HG03103 (cell line): ENCODE results near the gene CEACAM19.
"Not testable (repeated sequence)": the region's sequence is repeated elsewhere in the genome, so short reads cannot be mapped to it uniquely, and the experiment has no call there.

Source experiments
- ATAC-seq: cut with Tn5 transposase; IDR thresholded peaks from one replicate; pipeline ENCODE4 v1.9.1; 2021; ENCODE audit warnings: low read depth; ENCODE audit not compliant: unreplicated experiment

CEACAM19 gene

DNA sequence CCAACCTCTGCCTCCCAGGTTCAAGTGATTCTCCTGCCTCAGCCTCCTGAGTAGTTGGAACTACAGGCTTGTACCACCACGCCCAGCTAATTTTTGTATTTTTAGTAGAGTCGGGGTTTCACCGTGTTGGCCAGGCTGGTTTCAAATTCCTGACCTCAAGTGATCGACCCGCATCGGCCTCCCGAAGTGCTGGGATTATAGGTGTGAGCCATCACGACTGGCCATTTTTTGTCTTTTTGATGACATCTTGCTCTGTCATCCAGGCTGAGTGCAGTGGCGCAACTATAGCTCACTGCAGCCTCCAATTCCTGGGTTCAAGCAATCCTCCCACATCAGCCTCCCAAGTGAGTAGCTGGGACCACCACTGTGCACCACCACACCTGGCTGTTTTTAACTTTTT, 49.1 kb downstream of the CEACAM19 start:
- not testable (repeated sequence) for ATAC-seq

DNA sequence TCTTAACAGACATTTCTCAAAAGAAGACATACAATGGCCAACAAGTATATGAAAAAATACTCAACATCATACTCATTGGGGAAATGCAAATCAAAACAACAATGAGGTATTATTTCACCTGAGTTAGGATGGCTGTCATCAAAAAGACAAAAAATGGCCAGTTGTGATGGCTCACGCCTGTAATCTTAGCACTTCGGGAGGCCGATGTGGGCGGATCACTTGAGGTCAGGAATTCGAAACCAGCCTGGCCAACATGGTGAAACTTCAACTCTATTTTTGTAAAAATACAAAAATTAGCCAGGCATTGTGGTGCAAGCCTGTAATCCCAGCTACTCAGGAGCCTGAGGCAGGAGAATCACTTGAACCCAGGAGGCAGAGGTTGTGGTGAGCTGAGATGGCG, 49.7 kb downstream of the CEACAM19 start:
- no peak for ATAC-seq

DNA sequence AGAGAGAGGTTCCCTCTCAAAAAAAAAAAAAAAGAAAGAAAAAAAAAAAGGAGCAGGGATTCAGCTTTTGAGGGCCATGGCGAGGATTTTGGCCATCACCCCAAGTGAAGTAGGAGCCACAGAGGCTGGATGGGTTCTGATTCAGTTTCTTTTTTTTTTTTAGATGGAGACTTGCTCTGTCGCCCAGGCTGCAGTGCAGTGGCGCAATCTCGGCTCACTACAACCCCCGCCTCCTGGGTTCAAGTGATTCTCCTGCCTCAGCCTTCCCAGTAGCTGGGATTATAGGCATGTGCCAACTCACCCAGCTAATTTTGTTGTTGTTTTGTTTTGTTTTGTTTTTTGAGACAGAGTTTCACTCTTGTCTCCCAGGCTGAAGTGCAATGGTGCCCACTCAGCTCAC, 50.1 kb downstream of the CEACAM19 start:
- ATAC-seq = not testable (repeated sequence)

DNA sequence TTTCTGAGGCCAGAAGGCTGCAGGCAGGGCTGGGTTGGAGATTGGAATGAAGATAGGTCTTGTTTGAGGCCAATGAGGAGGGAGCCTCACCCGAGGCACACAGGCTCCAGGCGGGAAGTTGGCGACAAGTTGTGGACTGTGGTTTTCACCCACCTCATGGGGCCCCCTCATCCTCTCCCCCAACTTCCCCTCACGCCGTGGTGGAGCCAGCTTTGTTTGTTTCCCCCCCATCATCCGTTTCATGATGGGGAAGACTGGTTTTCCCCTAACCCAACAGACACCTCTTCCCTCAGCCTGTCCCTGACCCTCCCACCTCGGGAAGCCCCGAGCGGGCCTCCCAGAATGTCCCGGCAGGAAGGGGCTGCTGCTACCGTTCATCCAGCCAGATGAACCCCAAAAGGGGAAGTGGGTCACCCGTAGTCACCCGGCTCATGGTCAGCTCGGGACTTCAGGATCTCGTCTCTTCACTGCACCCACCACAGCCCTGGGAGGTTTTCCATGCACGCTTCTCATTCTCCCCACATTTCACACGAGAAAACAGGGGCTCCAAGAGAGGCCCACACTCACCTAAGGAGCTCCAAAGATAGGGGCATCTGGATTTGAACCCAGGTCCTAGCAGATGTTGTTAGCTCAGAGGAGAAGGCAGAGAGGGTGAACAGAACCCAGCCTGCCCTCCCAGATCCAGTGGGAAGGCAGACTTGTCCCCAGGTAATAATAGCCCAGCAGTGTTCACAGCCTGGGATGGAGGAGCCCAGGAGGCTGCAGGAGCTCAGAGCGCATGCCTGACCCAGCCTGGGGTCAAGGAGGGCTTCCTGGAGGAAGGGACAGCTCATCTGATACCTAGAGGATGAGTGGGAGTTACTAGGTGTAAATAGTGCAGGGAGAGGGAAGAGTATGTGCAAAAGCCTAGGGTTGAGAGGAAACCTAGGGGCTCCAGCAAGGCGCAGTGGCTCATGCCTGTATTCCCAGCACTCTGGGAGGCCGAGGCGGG, 51.1 kb downstream of the CEACAM19 start:
- no peak for ATAC-seq

DNA sequence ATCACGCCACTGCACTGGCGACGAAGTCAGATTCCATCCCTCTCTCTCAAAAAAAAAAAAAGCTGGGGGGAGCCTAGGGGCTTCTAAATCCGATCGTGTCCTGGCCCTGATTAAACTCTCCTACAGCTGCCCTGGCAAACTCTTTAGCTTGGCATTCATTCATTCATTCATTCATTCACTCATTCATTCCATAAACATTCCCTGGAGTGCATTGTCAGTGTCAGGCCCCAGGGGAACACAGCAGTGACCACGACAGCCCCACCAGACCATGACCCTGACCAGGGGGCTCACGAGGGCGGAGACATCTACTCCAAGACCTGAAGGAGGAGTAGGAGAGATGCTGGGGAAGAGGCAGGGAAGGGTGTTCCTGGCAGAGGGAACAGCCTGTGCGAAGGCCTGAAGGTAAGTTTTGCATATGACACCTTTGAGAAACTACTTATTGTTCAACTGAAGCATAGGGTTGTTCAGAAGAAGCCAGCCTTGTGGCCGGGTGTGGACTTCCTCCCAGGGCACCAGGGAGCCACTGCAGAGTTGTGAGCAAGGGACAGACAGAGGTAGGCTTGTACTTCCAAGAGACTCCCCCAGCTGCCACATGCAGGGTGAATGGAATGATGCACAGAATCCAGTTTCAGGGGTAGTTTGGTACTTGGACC, 52.1 kb downstream of the CEACAM19 start:
- peak; percentile 27 for ATAC-seq

GRCh38 chr19:44723952-44724319, 52.7 kb downstream of the CEACAM19 start:
- peak; percentile 63 for ATAC-seq

GRCh38 chr19:44725251-44725650, 54.0 kb downstream of the CEACAM19 start:
- no peak for ATAC-seq

- ATAC-seq = no peak
Observed at GRCh38 chr19:44725684-44726083, 54.4 kb downstream of the CEACAM19 start.

- ATAC-seq = no peak
Observed at GRCh38 chr19:44726465-44726864, 55.2 kb downstream of the CEACAM19 start.

DNA sequence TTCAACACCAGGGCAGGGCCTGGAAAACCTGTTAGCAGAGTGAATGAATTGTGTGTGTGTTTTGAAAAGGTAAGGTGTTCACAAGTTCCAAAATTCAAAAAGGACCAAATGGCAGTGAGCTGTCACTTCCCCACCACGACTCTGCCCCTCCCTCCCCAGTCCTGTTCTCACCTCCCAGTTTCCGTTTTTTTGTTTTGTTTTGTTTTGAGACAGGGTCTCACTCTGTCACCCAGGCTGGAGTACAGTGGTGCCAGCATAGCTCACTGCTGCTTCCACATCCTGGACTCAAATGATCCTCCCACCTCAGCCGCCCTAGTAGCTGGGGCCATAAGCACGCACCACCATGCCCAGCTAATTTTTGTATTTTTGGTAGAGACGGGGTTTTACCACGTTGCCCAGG, 56.9 kb downstream of the CEACAM19 start:
- ATAC-seq = no peak

DNA sequence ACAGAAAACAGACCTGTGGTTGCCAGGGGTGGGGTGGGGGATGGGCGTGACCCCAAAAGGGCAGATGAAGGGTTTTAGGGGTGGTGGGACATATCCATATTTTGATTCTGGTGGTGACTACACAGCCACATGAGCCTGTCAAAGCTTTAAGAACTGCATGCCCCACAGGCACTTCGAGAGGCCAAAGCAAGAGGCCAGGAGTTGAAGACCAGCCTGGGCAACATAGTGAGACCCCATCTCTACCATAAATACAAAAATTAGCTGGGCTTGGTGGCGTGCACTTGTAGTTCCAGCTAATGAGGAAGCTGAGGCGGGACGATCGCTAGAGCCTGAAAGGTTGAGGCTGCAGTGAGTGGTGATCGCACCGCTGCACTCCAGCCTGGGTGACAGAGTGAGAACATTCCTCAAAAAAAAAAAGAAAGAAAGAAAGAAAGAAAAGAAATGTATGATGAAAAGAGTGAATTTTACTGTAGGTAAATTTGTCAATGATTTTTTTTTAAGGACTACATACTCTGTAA, 58.3 kb downstream of the CEACAM19 start:
- ATAC-seq = no peak

- ATAC-seq = no peak
Observed at GRCh38 chr19:44731081-44731480, 59.8 kb downstream of the CEACAM19 start.

DNA sequence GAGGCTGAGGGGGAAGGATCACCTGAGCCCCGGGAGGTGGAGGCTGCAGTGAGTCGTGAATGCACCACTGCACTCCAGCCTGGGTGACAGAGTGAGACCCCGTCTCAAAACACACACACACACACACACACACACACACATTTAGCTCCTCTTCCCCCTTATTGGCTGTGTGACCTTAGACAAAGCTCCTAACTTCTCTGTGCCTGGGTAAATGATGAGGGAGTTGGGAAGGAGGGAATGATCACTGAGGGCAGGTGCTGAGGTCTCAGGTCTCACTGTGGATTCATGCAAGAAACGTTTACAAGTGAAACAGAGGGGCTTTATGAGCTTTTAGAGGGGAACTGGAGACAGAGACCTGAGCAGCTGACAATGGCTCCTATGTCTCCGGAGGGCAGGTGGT, 60.3 kb downstream of the CEACAM19 start:
- ATAC-seq = no peak

GRCh38 chr19:44732235-44733014, 61.1 kb downstream of the CEACAM19 start:
- ATAC-seq = no peak
